ENCODE data around the gene ZSWIM1.

The ZSWIM1 gene

DNA sequence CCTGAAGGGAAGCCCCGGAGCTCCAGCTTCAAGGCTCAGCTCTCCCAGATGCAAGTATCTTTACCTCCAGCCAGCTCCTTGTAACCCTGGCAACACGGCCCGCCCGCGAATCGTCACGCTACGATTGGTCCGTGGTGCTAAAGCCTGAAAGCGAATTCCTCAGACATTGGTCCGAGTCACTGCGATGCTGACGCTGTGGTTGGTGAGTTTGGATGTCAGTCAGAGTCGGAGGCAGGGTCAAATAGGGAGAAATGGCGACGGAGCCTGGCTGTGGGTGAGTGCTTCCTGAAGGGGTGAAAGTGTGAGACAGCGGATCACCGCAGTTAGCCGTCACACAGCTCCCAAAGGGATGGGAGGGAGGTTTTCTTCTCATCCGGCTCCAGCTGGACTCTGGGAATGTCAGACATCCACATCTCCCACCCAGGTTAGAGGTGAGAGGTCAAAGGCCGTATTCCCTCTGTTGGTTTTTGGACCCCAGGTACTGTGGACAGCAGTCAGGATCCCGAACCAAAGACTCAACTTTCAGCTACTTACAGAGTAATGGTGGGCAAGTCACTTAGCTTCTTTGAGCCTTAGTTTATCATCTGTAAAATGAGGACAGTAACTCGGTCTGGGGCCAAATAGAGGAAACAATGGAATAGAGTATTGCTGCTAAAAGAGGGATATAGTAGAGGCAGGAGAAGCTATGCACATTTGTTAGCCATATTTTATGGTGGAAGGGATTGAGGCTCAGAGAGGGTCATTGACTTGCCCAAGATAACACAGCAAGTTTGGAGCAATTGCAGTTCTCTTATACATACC, at the start of gene ZSWIM1:
Gene ZSWIM1, plus strand, starts transcription at position 240 of the 801 bp plus-strand sequence. CDS start 1,366 bp downstream, outside the sequence.
- DNase-seq (ENCODE audit: low read depth in 1 of 2, low spot score in 1 of 2): peak; percentile 97 to 98

- DNase-seq (ENCODE audit: low read depth in 1 of 2, low spot score in 1 of 2): no peak
These were observed 48.4 kb upstream of the ZSWIM1 start for GRCh38 chr20:45832619-45833018.

DNA sequence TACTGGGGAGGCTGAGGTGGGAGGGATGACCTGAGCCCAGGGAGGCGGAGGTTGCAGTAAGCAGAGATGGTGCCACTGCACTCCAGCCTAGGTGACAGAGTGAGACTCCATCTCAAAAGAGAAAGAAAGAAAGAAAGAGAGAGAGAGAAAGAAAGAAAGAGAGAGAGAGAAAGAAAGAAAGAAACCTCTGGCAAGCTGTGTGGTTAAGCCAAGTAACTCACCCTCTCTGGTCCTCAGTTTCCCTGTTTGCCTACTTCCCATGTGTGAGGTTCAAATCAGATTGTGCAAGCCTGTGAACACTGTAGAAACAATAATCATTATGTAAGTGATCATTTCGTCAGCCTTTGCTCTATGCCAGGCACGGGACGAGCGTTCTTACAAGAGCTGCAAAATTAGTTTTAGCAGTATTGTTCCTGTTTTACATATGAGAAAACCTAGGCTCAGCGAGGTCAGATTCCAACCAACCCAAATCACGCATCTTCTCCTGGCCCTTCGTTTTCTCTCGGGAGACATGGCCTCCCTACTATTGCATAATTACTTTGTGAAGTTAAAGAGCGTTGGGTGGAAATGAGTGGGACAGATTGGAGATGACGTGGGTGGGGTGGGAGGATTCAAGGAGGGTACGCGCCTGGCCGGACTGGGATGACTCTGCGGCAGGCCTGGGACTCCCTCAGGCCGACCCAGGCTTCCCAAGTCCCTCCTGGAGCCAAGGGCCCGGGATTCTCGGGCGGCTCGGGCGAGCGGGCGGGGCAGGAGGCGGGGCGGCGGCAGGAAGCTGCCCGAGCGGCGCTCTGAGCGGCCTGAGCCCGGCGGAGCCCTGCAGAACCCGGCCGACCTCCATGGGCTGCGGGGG, 47.8 kb upstream of the ZSWIM1 start, which contains the start of gene SNX21:
Gene SNX21, plus strand, starts transcription at position 770 of the 853 bp plus-strand sequence. CDS start 121 bp downstream, outside the sequence.
- DNase-seq (ENCODE audit: low read depth in 1 of 2, low spot score in 1 of 2): no peak

- DNase-seq (ENCODE audit: low read depth in 1 of 2, low spot score in 1 of 2): no peak
These were observed 46.9 kb upstream of the ZSWIM1 start for GRCh38 chr20:45833883-45834796.

GRCh38 chr20:45834797-45835161, 46.2 kb upstream of the ZSWIM1 start:
- no peak for DNase-seq (ENCODE audit: low read depth in 1 of 2, low spot score in 1 of 2)

DNA sequence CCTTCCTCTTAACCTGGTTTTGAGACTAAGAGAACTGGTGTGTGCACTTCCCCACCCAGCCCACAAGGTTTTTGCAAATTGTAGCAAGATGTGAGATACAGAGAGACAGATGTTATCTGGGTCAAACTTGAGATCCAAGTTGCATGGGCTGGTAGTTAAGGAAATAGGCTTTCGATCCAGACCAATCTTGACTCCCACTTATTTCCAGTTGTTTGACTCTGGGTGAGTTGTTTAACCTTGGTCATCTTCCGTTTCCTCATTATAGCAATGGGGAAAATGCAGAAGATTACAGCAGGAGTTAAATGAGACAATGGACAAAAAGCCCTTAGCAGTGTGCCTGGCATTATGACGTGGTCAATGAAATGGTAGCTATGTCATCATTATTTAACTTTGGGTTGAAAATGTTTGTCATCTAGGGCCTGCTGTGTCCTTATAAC, 45.7 kb upstream of the ZSWIM1 start:
- DNase-seq (ENCODE audit: low read depth in 1 of 2, low spot score in 1 of 2): no peak

- no peak for DNase-seq (ENCODE audit: low read depth in 1 of 2, low spot score in 1 of 2)
These were observed 45.2 kb upstream of the ZSWIM1 start for GRCh38 chr20:45835825-45836224.

DNA sequence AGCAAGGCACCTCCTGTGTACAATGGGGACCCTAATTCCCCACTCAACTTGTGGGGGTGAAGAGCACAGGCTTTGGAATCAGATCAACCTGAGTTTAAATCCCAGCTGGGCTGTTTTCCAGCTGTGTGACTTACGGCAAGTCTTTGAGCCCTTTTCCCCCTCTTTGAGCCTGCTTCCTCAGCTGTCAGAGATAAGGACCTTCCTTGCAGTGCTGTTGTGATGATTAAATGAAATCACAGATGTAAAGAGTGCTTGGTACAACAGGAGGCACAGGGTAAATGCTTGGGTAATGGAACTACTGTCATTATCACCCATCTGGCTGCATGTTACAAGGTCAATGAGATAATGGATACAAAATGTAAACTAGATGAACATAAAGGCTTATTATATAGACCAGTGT, 44.2 kb upstream of the ZSWIM1 start:
- no peak for DNase-seq (ENCODE audit: low read depth in 1 of 2, low spot score in 1 of 2)

DNA sequence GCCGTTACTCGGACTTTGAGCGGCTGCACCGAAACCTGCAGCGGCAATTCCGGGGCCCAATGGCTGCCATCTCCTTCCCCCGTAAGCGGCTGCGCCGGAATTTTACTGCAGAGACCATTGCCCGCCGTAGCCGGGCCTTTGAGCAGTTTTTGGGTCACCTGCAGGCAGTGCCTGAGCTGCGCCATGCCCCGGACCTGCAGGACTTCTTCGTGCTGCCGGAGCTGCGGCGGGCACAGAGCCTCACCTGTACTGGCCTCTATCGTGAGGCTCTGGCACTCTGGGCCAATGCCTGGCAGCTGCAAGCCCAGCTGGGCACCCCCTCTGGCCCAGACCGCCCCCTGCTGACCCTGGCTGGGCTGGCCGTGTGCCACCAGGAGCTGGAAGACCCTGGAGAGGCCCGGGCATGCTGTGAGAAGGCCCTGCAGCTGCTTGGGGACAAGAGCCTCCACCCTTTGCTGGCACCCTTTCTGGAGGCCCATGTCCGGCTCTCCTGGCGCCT, 40.3 kb upstream of the ZSWIM1 start:
- no peak for DNase-seq (ENCODE audit: low read depth in 1 of 2, low spot score in 1 of 2)

DNA sequence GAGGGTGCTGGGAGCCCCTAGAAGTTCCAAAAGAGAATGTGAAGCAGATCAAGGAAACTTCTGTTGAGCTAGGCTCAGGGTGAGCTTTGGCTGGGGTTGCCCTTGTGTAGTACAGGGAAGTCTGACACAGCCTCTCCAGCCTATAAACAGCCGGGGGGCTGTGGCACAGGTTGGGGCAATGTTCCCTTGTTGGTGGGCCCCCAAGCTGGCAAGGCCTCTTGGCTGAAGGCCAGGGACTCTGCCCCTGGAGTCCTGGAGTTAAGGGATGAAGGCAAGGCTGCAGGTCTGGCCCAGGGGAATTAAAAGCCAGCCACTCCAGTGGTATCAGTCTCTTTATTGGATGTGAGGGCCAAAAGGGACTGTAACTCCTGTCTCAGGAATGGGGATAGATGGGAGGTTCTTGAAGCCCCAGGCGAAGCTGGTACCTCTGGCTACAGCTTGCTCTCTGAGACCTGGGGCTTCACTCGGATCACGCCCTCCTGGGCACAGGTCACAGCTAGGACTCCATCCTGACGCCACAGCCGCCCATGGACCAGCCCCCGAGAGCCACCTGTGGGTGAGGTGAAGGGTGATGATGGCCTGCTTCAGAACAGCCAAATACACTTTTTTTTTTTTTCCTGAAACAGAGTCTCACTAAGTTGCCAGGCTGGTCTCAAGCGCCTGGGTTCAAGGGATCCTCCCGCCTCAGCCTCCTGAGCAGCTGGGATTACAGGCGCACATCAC, 39.5 kb upstream of the ZSWIM1 start:
- DNase-seq (ENCODE audit: low read depth in 1 of 2, low spot score in 1 of 2): no peak

GRCh38 chr20:45842169-45842812, 38.7 kb upstream of the ZSWIM1 start:
- DNase-seq (ENCODE audit: low read depth in 1 of 2, low spot score in 1 of 2): no peak

- no peak for DNase-seq (ENCODE audit: low read depth in 1 of 2, low spot score in 1 of 2)
These were observed 37.5 kb upstream of the ZSWIM1 start for GRCh38 chr20:45843506-45843905.

- DNase-seq (ENCODE audit: low read depth in 1 of 2, low spot score in 1 of 2): no peak
These were observed 35.6 kb upstream of the ZSWIM1 start for GRCh38 chr20:45845452-45845851.

- DNase-seq (ENCODE audit: low read depth in 1 of 2, low spot score in 1 of 2): no peak
These were observed 32.6 kb upstream of the ZSWIM1 start for GRCh38 chr20:45848421-45848820.

DNA sequence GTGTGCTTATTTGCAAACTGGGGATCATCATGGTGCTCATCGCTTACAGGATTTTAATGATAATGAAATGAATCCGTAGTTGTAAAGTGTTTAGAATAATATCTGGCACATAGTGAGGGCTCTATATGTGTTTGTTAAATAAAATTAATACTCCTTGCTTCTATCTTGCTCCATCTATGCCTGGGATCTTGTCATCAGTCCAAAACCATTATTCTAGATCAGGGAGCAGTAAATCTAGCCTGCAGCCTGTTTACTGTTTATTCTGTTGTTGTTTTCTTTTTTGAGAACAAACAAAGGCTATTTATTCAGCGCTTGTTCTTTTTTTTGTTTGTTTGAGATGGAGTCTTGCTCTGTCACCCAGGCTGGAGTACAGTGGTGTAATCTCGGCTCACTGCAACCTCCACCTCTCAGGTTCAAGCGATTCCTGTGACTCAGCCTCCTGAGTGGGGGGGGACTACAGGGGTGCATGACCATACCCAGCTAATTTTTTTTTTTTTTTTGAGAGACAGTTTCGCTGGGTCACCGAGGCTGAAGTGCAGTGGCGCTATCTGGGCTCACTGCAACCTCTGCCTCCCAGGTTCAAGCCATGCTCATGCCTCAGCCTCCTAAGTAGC, 32.0 kb upstream of the ZSWIM1 start:
- no peak for DNase-seq (ENCODE audit: low read depth in 1 of 2, low spot score in 1 of 2)

DNA sequence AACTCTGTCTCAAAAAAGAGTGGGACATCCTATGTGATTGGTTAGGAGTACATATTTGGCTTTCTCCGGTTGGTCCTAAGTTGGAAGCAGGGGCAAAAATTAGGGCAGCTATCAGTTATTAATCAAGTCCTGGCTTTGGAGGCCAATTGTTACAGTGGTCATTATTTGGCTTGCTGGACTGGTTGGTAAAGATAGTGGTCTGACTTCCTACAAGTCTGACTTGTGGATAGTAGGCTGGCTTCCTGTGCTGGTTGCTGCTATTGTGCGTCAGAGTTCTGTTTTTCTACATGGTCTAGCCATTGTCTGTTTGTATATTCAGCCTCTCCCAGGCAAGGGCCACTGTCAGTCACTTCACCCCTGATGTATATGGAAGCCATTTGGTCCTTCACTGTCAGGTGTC, 30.8 kb upstream of the ZSWIM1 start:
- DNase-seq (ENCODE audit: low read depth in 1 of 2, low spot score in 1 of 2): no peak

GRCh38 chr20:45850926-45851325, 30.1 kb upstream of the ZSWIM1 start:
- DNase-seq (ENCODE audit: low read depth in 1 of 2, low spot score in 1 of 2): no peak

GRCh38 chr20:45851501-45851900, 29.5 kb upstream of the ZSWIM1 start:
- DNase-seq (ENCODE audit: low read depth in 1 of 2, low spot score in 1 of 2): no peak

- no peak for DNase-seq (ENCODE audit: low read depth in 1 of 2, low spot score in 1 of 2)
These were observed 28.7 kb upstream of the ZSWIM1 start for GRCh38 chr20:45852326-45852725.

All from activated CD4-positive, alpha-beta T cell treated with anti-CD3 and anti-CD28 coated beads, Interleukin-2, amount 50 U/mL, for 24 hours (primary cell).